GM19397 (cell line): ENCODE measurements around the gene PTPRT.

Source experiments
- ATAC-seq: cut with Tn5 transposase; IDR thresholded peaks from one replicate; pipeline ENCODE4 v1.9.1; 2021; ENCODE audit warnings: mild to moderate bottlenecking, moderate library complexity; ENCODE audit not compliant: unreplicated experiment

The PTPRT gene

GRCh38 chr20:42161228-42161829, 1028.4 kb downstream of the PTPRT start:
- ATAC-seq = no peak

DNA sequence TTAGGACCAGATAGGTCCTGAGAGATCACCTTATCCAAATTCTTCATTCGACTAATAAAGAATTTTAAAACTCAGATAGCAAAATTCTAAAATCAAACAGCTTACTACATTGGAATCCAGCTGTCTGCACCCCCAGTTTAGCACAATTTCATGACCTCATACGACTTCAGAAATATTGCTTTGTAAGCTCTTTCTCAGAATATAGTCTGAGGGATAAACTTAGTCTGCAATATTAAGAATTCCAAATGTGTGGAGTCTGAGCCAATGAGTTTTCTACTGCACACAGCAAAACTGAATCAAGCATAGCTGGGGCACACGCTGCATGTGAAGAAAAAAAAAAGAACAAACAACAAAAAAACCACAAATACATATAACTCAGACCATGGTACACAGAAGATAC, 1029.9 kb downstream of the PTPRT start:
- ATAC-seq = no peak

GRCh38 chr20:42158272-42158671, 1031.4 kb downstream of the PTPRT start:
- ATAC-seq = no peak

DNA sequence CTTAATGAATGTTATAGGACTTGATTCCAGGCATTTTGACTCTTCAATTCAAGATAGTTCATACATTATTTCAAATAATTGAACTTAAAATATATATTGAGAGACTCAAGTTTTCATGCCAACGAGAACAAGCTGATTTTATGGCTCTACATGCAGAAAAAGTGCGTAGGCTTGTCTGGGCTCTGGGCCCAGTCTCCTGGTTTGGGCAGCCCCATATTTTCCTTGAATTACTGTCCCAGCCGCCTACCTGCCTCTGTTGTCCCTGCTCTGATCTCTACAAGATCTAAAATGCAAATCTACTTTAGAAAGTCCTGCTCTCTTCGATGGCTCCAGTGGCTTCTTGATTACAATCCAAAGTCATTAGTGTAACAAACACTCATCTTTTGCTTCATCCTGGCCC, 1034.1 kb downstream of the PTPRT start:
- ATAC-seq = no peak

DNA sequence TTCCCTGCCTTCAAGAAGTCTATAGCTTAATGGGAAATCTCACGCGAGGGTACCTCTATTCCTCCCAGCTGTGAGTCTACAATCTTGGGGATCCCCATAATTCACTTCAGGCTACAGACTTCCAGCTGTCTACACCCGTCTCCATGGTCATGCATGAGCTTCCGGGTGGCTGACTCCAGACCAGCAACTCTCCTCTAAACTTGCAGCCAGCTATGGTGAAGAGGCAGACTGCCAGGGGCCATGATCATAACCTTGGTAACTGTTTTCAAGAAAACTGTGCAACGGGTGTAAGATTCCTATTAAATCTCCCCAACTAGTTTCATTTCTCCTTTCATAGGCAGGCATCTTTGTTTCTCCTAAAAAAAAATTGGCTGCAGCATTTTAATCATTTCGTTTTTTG, 1037.1 kb downstream of the PTPRT start:
- ATAC-seq = no peak

GRCh38 chr20:42150230-42150629, 1039.5 kb downstream of the PTPRT start:
- no peak for ATAC-seq

DNA sequence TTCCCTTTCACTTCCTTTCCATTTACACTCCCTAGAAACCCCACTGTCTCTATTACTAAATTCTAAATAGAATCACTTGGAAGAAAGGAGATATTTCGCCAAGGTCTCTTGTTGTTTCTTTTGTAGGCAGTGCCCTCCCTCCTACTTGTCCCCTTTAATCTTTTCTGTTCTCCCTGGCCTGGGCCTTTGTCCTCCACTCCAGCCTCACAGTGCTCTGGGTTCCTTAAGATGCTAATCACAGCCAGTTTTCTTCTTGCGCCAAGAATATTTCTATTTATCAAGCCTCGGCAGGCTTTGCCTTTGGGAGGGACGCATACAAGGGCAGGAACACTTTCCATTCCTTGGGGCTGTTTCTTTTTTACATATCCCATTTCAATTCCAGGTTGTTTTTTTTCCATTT, 1051.0 kb downstream of the PTPRT start:
- no peak for ATAC-seq

GRCh38 chr20:42134265-42135098, 1055.2 kb downstream of the PTPRT start:
- no peak for ATAC-seq

GRCh38 chr20:42130810-42131596, 1058.7 kb downstream of the PTPRT start:
- no peak for ATAC-seq

- ATAC-seq = no peak
Observed at GRCh38 chr20:42125426-42125825, 1064.3 kb downstream of the PTPRT start.

DNA sequence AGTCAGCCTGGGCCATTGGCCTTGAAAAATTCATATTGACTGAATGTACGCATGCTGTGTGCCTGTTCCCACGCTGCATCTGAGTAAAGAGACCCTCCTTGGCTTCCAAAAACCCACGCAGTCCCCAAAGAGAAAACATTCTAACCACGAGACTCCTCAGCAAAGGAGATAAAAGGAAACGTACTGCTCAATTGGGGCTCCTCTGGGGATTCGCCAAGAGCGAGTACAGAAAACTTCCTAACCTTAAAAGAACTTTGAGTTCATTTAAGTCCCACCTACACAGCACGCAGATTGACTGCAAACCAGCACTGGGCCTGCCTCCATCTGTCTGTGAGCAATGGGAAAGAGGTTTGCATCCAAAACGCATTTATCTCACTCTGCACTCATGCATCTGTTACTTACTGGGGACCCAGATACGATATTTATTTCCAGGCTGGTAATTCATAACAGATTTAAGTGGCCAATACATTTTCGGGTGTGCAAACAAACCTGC, 1065.7 kb downstream of the PTPRT start:
- ATAC-seq = no peak

GRCh38 chr20:42118409-42119125, 1071.1 kb downstream of the PTPRT start:
- ATAC-seq = no peak

GRCh38 chr20:42118001-42118400, 1071.7 kb downstream of the PTPRT start:
- no peak for ATAC-seq

- no peak for ATAC-seq
Observed at GRCh38 chr20:42113236-42113635, 1076.5 kb downstream of the PTPRT start.

GRCh38 chr20:42112161-42112560, 1077.5 kb downstream of the PTPRT start:
- ATAC-seq = no peak

DNA sequence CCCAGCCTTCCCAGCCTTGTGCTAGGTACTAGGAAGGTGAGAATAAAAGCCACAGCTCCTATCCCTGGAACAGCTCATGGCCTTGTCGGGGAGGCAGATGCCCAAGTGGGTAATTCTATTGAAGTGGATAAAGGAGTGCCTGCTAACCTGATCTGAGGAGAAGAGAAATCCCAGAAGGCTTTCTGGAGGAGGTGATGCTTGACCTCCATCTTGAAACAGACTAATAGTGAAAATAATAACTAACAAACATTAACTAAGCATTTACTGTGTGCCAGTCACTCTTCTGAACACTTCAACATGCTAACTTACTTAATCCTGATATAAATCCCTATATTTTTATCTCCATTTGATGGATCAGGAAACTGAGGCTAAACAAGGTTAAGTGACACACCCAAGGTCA, 1078.4 kb downstream of the PTPRT start:
- no peak for ATAC-seq

- no peak for ATAC-seq
Observed at GRCh38 chr20:42110301-42110700, 1079.4 kb downstream of the PTPRT start.

GRCh38 chr20:42102000-42102399, 1087.7 kb downstream of the PTPRT start:
- ATAC-seq = no peak

DNA sequence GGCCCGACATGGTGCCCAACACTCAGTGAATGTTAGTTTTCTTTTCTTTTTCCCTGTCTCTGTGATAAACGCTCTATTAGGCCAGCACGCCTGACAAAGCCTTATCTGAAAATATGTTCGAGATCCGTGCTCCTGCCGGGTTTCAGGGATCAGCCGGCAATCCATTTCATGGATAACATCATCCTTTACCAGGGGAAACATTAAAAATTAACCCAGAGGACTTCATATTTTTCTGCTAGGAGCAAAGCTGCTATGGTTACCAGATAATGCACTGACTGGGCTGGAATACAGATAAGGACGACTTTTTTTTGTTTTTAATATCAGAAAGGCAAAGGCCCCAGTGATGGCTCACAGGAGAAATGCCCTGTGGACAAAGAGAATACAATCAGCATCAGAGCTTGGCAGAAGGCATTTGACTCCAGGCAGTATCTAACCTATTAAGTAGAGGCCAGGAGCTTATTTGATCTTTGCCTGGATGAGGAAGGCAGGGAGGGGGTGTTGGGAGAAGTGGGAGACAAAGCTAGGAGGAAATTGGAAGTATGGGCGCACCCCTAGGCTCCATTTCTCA, 1089.5 kb downstream of the PTPRT start:
- ATAC-seq = no peak

GRCh38 chr20:42099101-42099500, 1090.6 kb downstream of the PTPRT start:
- ATAC-seq = no peak

DNA sequence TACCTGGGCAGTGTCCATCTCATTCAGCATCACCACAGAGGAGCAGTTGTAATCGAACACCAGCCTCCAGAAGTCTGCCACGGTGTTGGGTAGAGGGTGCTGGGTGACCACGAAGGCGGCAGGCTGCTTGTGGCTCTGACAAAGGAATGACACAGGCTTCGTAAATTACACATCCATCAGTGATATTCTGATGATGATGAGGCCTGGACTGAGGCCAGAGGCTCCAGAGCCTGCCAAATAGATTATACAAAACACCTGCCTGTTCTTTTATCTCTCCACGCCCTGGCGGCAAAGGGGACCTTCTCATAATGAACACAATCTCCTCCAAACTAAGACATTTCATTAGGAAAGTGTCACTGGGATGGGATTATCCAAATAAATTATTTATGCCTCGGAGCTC, 1091.3 kb downstream of the PTPRT start:
- no peak for ATAC-seq
